GM12864 (cell line): ENCODE results near the gene HTR1B.

Experiments used
- DNase-seq: peaks from one replicate; pipeline ENCODE4 v3.0.0-alpha.2; 2011; ENCODE audit warnings: low read depth
- H3K4me3 ChIP-seq: 2 replicates; pipeline ENCODE4 v1.5.1; 2011; ENCODE audit warnings: mild to moderate bottlenecking, low read depth, low read length, control low read depth
- CTCF ChIP-seq: IDR thresholded peaks from 2 replicates; pipeline ENCODE4 v1.5.1; 2011; ENCODE audit warnings: low read depth, mild to moderate bottlenecking, moderate library complexity, low read length, control low read depth, inconsistent platforms; ENCODE audit errors: missing control alignments

The HTR1B gene

DNA sequence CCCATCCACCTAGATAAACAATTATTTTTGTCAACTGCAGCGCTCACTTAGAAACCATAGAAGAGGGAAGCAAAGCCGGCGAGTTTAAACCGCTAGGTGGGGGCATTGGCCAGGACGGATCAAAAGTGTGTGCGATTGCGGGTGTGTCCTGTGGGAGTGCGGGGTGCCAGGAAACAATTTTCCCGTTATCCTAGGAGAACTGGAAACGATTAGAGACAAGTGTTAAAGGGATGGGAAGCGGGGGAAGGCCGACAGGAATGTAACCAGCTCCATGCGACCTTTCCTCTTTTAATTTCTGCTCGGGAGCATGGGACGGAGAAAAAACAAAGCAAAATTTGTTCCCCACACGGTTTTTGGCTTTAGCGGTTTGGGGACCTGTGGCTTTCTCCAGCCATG is 2.8 kb upstream of the HTR1B start:
- TF ChIP-seq CTCF: peak; percentile 71
- DNase-seq: no peak
- peak overlapping the region; percentile 52 for H3K4me3 ChIP-seq

DNA sequence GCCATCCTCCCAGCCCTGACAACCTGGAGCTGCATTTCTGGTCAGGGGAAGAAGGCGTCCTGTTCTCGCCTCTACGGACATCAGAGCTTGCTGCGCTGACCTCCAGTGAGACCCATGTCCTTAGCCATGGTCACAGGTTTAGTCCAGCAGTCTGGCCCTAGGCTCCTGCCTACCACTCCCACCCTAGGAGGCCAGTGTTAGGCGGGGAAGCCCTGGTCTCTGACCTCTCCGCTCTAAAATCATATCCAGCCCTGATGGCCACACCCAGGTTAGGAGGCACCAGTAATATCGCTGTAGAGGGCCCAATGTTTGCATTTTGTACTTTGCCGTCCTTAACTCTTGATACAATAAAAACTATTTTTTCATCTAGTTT is 1.2 kb upstream of the HTR1B start:
- TF ChIP-seq CTCF: no peak
- H3K4me3 ChIP-seq: no peak overlapping the region

DNA sequence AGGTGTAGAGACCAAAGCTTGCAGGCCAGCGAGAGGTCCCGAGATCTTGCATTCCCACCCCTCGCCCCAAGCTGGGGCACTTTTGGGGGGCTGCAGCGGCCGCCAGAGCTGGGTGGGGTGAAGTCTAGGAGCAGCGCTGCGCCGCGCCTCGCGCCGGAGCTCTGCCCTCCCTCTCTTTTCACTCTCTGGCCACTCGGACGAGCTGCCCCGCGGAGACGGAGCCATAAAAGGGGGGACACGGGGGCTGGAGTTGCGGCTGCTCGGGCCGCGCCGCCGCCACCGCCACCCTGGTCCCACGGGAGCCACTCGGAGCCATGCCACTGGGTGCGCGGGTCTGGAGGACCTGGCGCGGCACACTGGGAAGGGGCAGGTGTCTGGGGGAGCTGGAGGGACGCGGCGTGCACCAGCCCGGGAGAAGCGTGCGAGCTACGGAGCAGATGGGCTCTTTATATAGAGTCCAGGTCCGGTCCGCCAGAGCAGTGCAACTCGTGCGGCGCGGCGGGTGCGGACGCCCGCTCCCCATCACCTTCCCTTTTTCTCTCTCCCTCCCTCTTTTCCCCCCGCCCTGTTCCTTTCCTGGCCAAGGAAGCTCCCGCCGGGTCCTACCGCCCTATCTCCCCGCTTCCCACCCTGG is 687 bp upstream of the HTR1B start:
- TF ChIP-seq CTCF: no peak
- no peak for DNase-seq
- H3K4me3 ChIP-seq: no peak overlapping the region

More for the DNA sequence above, 1.2 kb upstream of the HTR1B start:
- no peak for DNase-seq

- no peak for TF ChIP-seq CTCF
- no peak overlapping the region for H3K4me3 ChIP-seq
- no peak for DNase-seq
Measured at GRCh38 chr6:77462359-77463307, 658 bp downstream of the HTR1B start.

- no peak for TF ChIP-seq CTCF
- H3K4me3 ChIP-seq: no peak overlapping the region
- DNase-seq: no peak
Measured at GRCh38 chr6:77461796-77462195, 1.5 kb downstream of the HTR1B start.

GRCh38 chr6:77458421-77458820 is 4.9 kb downstream of the HTR1B start:
- no peak for DNase-seq
- no peak overlapping the region for H3K4me3 ChIP-seq
- no peak for TF ChIP-seq CTCF
